GM19238 (cell line): ENCODE results near the gene PDE6D.

Source experiments
- DNase-seq: peaks from one replicate; pipeline ENCODE4 v3.0.0; 2011; ENCODE audit warnings: low spot score; ENCODE audit not compliant: insufficient read length

The PDE6D gene

DNA sequence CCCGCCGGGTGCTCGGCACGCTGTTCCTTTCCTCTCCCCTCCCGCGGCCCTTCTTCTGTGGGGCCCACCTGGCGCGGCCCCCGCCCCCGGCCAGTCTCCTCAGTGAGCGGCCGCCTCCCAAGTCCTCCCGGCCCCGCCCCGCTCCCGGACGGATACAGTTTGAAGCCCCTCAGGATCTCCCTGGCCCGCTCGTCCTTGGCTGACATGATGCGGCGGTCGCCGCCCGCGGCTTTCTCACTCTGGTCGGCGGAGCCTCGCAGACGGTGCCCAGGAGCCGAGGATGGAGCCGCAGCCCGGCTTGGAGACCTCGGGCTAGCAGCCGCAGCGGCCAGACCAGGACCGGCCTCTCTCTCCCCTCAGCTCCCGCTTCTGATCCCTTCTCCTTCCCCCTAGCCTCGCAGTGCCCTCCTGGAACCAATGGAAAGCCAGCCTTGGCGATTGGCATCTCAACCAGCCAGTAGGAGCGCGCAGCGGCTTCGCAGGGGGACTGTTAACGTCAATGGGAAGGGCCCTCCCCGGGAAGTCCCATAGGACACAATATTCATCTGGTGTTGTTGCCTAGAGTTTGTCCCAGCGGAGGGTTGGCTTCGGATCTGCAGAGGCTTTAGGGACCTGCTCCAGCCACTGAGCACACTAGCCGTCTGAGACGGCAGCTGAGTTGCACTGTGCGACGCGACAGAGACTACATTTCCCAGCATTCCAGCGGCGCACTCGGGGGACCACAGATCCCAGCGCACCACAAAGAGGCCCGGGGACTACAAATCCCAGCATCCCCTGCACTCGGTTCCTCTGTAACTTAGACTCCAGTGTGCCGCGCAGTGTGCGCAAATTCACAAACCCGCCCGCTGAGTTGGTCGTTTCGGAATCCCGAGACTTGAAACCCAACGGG is at the start of gene PDE6D:
PDE6D (minus strand) TSS at position 374 of the 889 bp plus-strand sequence; CDS start at position 206, 168 bp downstream.
- peak; percentile 96 for DNase-seq

GRCh38 chr2:231821908-231822307 is 40.8 kb upstream of the PDE6D start:
- DNase-seq, result no peak

GRCh38 chr2:231820786-231821303 is 39.8 kb upstream of the PDE6D start:
- no peak for DNase-seq

- DNase-seq, result no peak
These were observed 38.5 kb upstream of the PDE6D start for GRCh38 chr2:231819447-231820042.

DNA sequence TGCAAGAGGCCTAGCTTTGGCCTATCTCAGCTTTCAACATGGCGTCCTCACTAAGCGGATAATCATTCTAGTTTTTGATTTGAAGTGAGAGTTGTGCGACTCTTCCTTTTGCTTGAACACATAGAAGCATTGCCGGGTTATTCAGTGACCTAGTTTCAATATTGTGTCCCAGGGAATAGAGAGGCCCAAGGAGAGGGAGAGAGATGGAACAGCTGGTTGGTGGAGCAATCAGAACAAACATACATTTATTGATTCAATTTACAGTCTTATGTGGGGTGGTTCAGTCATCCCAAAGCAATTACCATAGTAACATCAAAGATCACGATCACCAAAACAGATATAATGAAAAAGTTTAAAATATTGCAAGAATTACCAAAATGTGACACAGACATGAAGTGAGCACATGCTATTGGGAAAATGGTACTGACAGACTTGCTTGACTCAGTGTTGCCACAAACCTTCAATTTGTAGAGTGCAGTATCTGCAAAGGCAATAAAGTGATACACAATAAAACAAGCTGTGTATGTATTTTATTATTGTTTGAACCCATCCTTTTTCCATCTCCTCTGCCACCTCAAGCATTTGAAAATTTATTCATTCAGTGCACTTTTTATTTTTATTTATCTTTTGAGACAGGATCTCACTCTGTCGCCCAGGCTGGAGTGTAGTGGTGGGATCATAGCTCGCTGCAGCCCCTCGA is 35.4 kb upstream of the PDE6D start:
- DNase-seq, result no peak

- DNase-seq, result no peak
These were observed 29.8 kb upstream of the PDE6D start for GRCh38 chr2:231810905-231811304.

DNA sequence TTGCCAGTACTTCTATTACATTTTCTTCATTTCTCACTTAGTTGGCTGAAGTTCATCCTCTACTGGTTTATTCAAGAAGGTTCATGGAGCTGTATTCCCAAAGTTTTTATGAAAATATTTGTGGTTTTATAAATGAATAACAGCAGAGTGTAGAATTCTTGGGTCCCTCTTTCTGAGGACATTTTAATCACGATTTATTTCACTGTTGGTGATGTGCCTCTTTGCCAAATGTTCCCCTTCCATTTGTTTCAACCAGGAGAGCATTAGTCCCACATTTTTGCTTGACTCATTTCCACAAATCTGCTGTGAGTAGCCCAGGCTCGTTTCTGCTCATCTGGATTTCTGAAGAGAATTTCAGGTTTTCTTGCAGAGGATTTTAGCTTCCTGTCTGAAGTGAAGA is 25.9 kb upstream of the PDE6D start:
- no peak for DNase-seq

- no peak for DNase-seq
These were observed 22.5 kb upstream of the PDE6D start for GRCh38 chr2:231803501-231804138.

DNA sequence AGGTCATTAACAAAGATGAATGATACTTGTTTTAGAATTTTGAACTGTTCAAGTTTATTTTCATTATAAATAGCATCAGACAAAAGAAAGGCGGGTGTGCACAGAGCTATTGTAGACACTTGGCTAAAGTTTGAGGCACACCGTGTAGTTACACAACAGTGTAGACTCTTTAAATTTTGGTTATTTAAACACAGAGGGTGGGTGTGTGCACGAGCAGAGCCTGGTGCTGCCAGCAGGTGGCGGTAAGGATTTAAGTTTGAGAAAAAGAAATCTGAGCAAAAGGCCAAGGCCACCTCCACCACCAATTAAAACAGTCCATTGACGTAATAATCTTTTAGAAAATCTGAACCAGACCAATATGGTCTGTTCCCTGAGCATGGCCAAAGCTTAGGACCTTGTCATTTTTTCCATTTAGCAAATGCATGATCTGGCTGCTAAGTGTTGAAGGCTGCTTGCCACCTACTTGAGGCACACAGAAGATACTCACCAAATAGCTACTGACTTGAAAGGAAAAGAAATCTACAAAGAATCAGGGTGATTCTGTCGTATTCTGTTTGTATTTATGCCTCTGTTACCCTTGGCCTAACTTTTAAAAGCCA is 19.5 kb upstream of the PDE6D start:
- no peak for DNase-seq

DNA sequence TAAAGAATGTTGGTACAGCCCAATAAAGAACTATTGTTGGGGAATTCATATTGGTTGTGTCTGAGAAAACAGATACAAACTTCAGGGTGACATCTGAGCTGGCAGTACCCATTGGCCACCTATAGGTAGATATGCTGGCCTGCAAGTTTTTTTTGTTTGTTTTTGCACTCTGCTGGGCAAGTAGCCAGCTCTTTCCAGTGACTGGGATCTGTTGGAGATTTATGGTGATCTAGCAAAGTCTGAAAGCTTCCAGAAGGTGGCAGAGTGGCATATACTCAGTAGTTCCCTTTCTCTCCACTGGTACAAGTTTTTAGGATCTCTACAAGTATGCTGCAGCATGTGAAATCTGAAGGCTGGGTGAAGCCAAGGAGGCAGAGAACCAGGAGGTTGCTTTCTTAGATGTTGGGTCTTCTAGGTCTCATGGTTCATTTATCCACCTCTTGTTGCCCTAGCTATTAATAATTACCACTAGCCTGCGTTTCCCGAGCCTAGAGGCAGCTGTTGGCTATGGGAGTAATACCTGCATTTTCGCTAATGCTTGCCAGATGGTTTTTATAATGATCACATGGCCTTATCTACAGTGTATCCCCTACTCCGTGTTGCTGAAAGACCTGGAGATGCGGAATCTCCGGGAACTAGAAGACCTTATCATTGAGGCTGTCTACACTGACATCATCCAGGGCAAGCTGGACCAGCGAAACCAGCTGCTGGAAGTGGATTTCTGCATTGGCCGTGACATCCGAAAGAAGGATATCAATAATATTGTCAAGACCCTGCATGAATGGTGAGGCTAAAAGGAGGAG is 14.6 kb upstream of the PDE6D start:
- DNase-seq, result no peak

GRCh38 chr2:231794383-231794782 is 13.3 kb upstream of the PDE6D start:
- no peak for DNase-seq

DNA sequence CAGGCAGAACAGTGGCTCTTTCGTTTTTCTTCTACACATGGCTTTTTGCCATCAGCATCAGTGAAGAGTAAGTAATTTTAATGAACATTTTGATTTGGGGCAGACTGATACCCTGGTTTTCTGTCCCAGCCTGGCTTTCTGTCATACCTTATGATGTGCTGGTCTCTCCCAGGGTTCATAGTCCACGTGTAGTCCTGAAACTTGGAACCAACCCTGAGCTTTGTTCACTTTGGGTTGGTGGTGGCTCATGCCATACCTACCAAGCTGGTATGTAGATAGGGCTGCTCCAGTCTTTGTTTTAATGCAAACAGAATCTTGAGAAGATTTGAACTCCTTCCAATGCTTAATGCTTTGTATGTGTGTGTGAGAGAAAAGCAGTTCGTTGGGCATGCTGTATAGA is 10.0 kb upstream of the PDE6D start:
- DNase-seq, result no peak

DNA sequence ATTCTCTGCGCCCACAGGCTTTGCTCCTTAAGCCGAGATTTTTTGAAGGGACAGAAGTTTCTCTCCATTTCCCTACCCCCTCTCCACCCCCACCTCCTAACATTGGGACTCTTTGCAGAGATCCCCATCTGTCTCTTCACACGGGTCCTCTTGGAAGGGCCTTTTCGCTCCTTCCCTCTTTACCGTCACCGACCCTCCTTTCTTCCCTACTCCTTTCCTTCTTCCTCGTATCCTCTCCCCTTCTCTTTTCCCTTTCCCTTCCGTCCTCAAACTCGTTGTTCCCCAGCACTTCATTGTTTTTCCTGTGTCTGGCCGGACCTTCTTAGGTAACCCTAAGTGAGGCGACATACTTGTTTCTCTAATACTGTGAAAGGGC is 5.8 kb upstream of the PDE6D start:
- no peak for DNase-seq

DNA sequence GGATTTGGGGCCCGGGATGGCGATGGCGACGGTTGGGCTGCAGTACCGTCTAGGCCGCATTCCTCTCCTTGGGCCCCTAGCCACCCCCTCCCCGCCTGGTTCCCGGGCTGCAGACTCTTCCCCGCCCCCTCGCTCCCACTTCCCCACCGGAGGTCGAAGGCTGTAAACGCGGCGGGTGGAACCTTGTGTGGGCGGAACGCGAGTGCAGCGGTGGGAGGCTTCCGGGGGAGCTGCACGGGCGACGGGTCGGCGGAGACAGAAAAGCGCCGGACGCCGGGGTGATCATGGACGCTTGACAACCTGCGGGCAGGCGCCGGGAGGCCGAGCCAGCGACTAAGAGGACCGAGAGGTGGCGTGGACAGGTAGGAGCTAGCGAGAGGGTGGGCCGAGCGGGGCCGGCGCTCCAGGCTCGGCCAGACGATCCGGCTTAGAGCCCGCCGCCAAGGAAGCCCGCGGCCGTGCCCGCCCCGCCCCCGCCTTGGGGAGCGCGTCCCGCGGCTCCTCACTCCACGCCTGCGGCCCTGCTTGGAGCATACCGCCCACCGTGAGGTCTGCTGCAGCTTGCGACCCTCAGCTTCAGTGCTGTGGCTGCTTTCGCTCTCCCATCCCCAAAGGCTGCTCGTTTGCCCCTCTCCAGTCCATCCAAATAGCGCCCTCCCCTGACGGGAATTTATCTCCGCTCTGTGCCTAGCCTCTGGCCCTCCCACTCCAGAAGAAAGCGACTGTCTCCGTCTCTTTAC is 5.3 kb upstream of the PDE6D start, which contains the start of gene COPS7B:
COPS7B (plus strand) TSS at position 269 of the 740 bp plus-strand sequence. CDS start 2,126 bp downstream, outside the sequence.
- peak; percentile 76 for DNase-seq

DNA sequence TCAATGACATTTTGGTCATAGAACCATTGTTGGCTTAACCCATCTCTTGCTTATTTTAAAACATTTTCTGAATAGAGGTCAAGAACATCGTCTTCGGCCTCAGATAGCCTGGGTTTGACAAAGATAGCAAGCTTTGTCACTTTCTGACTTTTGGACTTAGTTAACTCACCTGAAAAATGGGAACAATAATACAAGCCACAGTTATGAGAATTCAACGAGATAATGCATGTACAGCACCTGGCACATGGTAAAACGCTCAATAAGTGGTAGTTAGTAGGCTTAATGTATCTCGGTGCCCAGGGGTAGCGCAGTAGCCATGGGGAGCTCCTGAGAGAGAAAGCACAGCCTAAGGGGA is 4.7 kb upstream of the PDE6D start:
- DNase-seq, result no peak

DNA sequence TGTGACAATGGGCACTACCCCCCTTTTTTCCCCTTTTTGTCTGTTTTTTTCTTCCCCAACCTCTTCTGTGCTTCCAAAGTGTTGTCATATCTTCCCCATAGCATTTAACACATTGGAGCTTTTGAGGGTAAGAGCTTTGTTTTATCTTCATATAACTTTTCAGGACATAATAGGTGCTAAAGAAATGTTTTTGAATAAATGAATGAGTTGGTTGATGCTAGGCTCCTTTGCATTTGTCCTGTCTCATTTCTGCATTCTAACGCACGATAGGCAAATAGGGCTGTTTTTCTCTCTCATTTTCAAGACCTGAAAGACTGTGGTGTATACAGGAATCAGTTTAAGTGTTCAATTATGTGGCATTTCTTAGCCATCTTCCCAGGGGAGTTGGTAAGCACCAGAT is 4.3 kb upstream of the PDE6D start:
- DNase-seq, result no peak

DNA sequence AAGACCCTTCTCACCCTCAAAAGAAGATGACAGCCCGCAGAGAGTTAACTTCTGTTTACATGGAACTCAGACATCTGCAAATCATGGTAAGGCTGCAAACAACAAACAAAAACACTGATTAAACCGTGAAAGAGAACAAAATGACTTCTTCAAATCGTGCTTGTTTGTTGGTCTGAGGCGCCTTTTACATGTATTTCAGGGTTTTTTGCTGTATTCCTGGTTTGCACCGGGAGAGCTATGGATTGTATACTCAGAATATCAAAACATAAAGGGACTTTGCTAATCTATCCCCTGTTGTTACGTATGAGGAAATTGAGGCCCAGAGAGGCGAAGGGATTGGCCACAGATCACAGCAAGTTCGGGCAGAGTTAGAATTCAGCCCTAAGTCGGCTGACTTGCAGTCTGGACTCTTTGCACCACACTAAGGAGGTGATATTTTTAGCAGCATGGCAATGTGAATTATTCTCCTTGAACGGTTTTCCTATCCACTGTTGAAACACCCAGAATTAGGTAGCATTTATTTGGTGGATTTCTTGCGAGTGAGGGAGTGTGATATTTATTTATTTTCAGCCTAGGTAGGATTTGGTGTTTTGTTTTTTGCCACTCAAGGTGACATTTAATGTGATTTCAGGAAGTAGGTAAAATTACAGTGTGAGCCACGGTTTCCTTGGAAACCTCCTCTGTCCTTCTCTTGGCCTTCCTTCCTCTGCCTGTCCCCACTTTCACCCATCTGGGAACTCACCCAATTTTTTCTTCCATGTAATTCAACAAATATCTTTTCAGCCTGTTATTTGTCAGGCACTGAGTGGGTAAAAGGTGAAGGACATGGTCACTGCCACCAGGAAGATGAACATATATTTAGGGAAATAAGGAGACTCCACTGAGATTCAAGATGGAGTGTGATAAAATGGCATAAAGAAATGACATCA is 980 bp upstream of the PDE6D start:
- DNase-seq, result no peak

DNA sequence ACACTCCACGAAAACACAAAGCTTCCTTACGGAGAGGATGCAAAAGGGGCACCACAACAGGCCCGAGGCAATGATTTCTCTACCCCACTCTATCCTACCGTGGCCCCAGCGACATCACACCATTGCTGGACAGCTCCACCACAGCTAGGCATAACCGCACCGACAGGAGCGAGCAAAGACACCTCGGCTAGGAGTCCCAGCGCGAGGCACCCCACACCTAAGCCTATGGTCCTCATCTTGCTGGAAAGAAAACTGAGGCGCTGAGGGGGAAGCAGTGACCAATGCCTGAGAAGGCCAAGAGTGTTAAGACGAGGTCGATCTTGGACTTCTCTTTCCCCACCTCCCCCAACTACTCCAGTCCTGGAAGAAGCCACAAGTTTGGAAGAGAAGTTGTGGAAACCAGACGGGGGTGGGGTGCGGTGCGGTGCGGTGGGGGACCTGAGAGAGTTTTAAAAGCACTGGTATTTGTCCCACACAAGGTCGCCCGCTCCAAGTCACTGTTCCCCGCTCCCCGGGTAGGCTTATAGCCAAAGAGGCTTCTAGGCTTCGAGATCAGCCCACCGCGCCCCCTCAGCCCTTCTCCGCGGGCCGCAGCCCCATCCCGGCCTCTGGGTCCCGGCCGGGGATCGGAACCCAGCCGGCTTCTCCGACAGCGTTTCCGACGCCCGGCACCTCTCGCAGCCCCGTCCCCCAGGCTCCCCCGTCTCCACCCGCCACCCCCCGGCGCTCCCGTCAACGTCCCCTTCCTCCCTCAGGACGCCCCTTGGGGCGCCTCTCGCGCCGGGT is 766 bp downstream of the PDE6D start:
- no peak for DNase-seq
